DOHH2 (cell line): ENCODE results near the gene ABCG1.

Source experiments
- H3F3A ChIP-seq: fragments of 200-600 bp; sonication (generic), shearing (Covaris generic); 2 replicates; pipeline ENCODE4 v1.6.0; 2016; ENCODE audit warnings: antibody characterized with exemption, mild to moderate bottlenecking; ENCODE audit not compliant: control insufficient read depth, insufficient read depth
- H3K27ac ChIP-seq: fragments of 200-600 bp; sonication (generic); 2 replicates; pipeline ENCODE4 v1.5.1; 2014; ENCODE audit warnings: low read depth, mild to moderate bottlenecking, low read length, moderate library complexity
- H3K27me3 ChIP-seq: fragments of 200-600 bp; sonication (generic); 2 replicates; pipeline ENCODE4 v1.6.1; 2014; ENCODE audit warnings: mild to moderate bottlenecking, low read length, mixed read lengths; ENCODE audit not compliant: control insufficient read depth
- H3K36me3 ChIP-seq: fragments of 200-600 bp; sonication (generic); 2 replicates; pipeline ENCODE4 v1.6.1; 2014; ENCODE audit warnings: mild to moderate bottlenecking, low read length, moderate library complexity, mixed read lengths; ENCODE audit not compliant: control insufficient read depth
- H3K4me1 ChIP-seq: fragments of 200-600 bp; sonication (generic); 2 replicates; pipeline ENCODE4 v1.6.1; 2014; ENCODE audit warnings: mild to moderate bottlenecking, low read length, mixed read lengths; ENCODE audit not compliant: control insufficient read depth
- H3K4me2 ChIP-seq: fragments of 200-600 bp; sonication (generic); 2 replicates; pipeline ENCODE4 v1.6.0; 2014; ENCODE audit warnings: mild to moderate bottlenecking, low read length, moderate library complexity
- H3K4me3 ChIP-seq: fragments of 200-600 bp; sonication (generic); 2 replicates; pipeline ENCODE4 v1.5.1; 2014; ENCODE audit warnings: mild to moderate bottlenecking, low read length, mixed read lengths
- H3K79me2 ChIP-seq: fragments of 200-600 bp; sonication (generic); 2 replicates; pipeline ENCODE4 v1.6.1; 2014; ENCODE audit warnings: mild to moderate bottlenecking, low read length, mixed read lengths; ENCODE audit not compliant: control insufficient read depth
- H3K9me2 ChIP-seq: fragments of 200-600 bp; sonication (generic); replicated peaks from 2 replicates; pipeline ENCODE4 v1.6.1; 2014; ENCODE audit warnings: mild to moderate bottlenecking, low read length, mixed read lengths; ENCODE audit not compliant: control insufficient read depth
- H3K9me3 ChIP-seq: fragments of 200-600 bp; sonication (generic); 2 replicates; pipeline ENCODE4 v1.6.1; 2014; ENCODE audit warnings: antibody characterized with exemption, low read length, mixed read lengths; ENCODE audit not compliant: control insufficient read depth, insufficient read depth
- H4K20me1 ChIP-seq: fragments of 200-600 bp; sonication (generic); 2 replicates; pipeline ENCODE4 v1.6.0; 2014; ENCODE audit warnings: low read depth, mild to moderate bottlenecking, antibody characterized with exemption, low read length, moderate library complexity; ENCODE audit not compliant: control insufficient read depth, insufficient read depth
- EZH2phosphoT487 ChIP-seq: fragments of 200-600 bp; sonication (generic); IDR thresholded peaks from 2 replicates; pipeline ENCODE4 v1.6.1; 2017; ENCODE audit warnings: borderline replicate concordance, mild to moderate bottlenecking, antibody characterized with exemption, low read length, moderate library complexity, mixed read lengths
- TF ChIP-seq, protein P1 (sequence below): fragments of 200-600 bp; sonication (generic); IDR thresholded peaks from one replicate; pipeline ENCODE4 v1.5.1; 2014; ENCODE audit warnings: antibody characterized with exemption, mild to moderate bottlenecking, low read depth, low read length; ENCODE audit not compliant: poor library complexity, severe bottlenecking

The ABCG1 gene

GRCh38 chr21:42238185-42238934, 19.4 kb downstream of the ABCG1 start:
- Histone ChIP-seq H3K27me3 (peaks cover 13% of the 10 kb centered on the region), H3K27ac (no peak overlapping the region), H3K9me3 (no peaks in the 10 kb centered on the region), H3K4me1 (peaks cover 69% of the 10 kb centered on the region), H3K36me3 (no peaks in the 10 kb centered on the region), H3K9me2 (no peaks in the 10 kb centered on the region), H3F3A (peaks cover 11% of the 10 kb centered on the region), H4K20me1 (no peaks in the 10 kb centered on the region), H3K79me2 (no peaks in the 10 kb centered on the region), H3K4me2 (peak overlapping the region; percentile 4; the same call in 1 of the 2 replicates), H3K4me3 (no peak overlapping the region)
- TF ChIP-seq, protein P1, sequence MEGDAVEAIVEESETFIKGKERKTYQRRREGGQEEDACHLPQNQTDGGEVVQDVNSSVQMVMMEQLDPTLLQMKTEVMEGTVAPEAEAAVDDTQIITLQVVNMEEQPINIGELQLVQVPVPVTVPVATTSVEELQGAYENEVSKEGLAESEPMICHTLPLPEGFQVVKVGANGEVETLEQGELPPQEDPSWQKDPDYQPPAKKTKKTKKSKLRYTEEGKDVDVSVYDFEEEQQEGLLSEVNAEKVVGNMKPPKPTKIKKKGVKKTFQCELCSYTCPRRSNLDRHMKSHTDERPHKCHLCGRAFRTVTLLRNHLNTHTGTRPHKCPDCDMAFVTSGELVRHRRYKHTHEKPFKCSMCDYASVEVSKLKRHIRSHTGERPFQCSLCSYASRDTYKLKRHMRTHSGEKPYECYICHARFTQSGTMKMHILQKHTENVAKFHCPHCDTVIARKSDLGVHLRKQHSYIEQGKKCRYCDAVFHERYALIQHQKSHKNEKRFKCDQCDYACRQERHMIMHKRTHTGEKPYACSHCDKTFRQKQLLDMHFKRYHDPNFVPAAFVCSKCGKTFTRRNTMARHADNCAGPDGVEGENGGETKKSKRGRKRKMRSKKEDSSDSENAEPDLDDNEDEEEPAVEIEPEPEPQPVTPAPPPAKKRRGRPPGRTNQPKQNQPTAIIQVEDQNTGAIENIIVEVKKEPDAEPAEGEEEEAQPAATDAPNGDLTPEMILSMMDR: no peak
- TF ChIP-seq EZH2phosphoT487: no peak

- Histone ChIP-seq H3K27ac (no peak overlapping the region), H3K4me2 (no peak overlapping the region), H3K79me2 (no peaks in the 10 kb centered on the region), H3K36me3 (no peaks in the 10 kb centered on the region), H3K4me1 (peaks cover 57% of the 10 kb centered on the region), H3F3A (peaks cover 9% of the 10 kb centered on the region; the same call in 1 of the 2 replicates), H4K20me1 (no peaks in the 10 kb centered on the region), H3K9me2 (no peaks in the 10 kb centered on the region), H3K9me3 (no peaks in the 10 kb centered on the region), H3K4me3 (no peak overlapping the region), H3K27me3 (peaks cover 13% of the 10 kb centered on the region)
- TF ChIP-seq EZH2phosphoT487: no peak
- TF ChIP-seq, protein P1: no peak
Measured at GRCh38 chr21:42239556-42239955, 20.6 kb downstream of the ABCG1 start.

GRCh38 chr21:42239973-42240372, 21.0 kb downstream of the ABCG1 start:
- no peaks in the 10 kb centered on the region for H3K9me2 ChIP-seq
- H3K36me3 ChIP-seq: no peaks in the 10 kb centered on the region
- H3F3A ChIP-seq: peaks cover 9% of the 10 kb centered on the region; the same call in 1 of the 2 replicates
- peaks cover 53% of the 10 kb centered on the region for H3K4me1 ChIP-seq
- H4K20me1 ChIP-seq: no peaks in the 10 kb centered on the region
- H3K27ac ChIP-seq: no peak overlapping the region
- H3K27me3 ChIP-seq: peaks cover 14% of the 10 kb centered on the region
- H3K79me2 ChIP-seq: no peaks in the 10 kb centered on the region
- no peak overlapping the region for H3K4me2 ChIP-seq
- no peak overlapping the region for H3K4me3 ChIP-seq
- H3K9me3 ChIP-seq: no peaks in the 10 kb centered on the region
- TF ChIP-seq, protein P1: no peak
- TF ChIP-seq EZH2phosphoT487: no peak
